Activated T-helper 17 cell treated with anti-CD3 and anti-CD28 coated beads, Interleukin-2, amount 50 U/mL, for 72 hours (primary cell): ENCODE results near the gene GPHA2. TPM values are rescaled to one million over a fixed set of nuclear protein-coding genes. Genes with fewer than 3 reads are reported as not detected.

Experiments
- ATAC-seq: fragments of 150-1000 bp; cut with Tn5 transposase; replicated peaks from 2 replicates; pipeline ENCODE4 v1.10.0; 2021; ENCODE audit warnings: mild to moderate bottlenecking, moderate library complexity
- H3K27ac Mint-ChIP-seq: one replicate; pipeline ENCODE4 v1.8.0; 2022; ENCODE audit warnings: mixed read lengths
- H3K27me3 Mint-ChIP-seq: one replicate; pipeline ENCODE4 v1.8.0; 2022; ENCODE audit warnings: mixed read lengths
- H3K36me3 Mint-ChIP-seq: one replicate; pipeline ENCODE4 v1.8.0; 2022; ENCODE audit warnings: low read depth, mild to moderate bottlenecking, mixed read lengths
- H3K4me1 Mint-ChIP-seq: one replicate; pipeline ENCODE4 v1.8.0; 2022; ENCODE audit warnings: mixed read lengths
- H3K4me3 Mint-ChIP-seq: one replicate; pipeline ENCODE4 v1.8.0; 2022; ENCODE audit warnings: mild to moderate bottlenecking, mixed read lengths
- H3K9me3 Mint-ChIP-seq: one replicate; pipeline ENCODE4 v1.8.0; 2022; ENCODE audit warnings: mixed read lengths
- total RNA-seq, 2 donors: library from RNA; stranded (reverse); gene quantifications; one replicate each; pipeline ENCODE4 v1.2.3, GENCODE V29; 2022

Gene GPHA2
- total RNA-seq, 2 donors from 2014 or later, result 0.43 TPM; not detected in 1

- no peak overlapping the region for H3K4me3 Mint-ChIP-seq
- peak overlapping the region; percentile 66 for H3K27ac Mint-ChIP-seq
Measured at GRCh38 chr11:64923151-64923661, 12.5 kb downstream of the GPHA2 start.

GRCh38 chr11:64921384-64921783 is 14.3 kb downstream of the GPHA2 start:
- no peaks in the 10 kb centered on the region for H3K27me3 Mint-ChIP-seq
- H3K9me3 Mint-ChIP-seq, result no peaks in the 10 kb centered on the region
- no peaks in the 10 kb centered on the region for H3K36me3 Mint-ChIP-seq
- peaks cover 9% of the 10 kb centered on the region for H3K4me1 Mint-ChIP-seq
- no peak for ATAC-seq
- no peak overlapping the region for H3K4me3 Mint-ChIP-seq
- no peak overlapping the region for H3K27ac Mint-ChIP-seq

More at GRCh38 chr11:64923151-64923661, 12.5 kb downstream of the GPHA2 start:
- Mint-ChIP-seq H3K27me3 (no peaks in the 10 kb centered on the region), H3K9me3 (no peaks in the 10 kb centered on the region), H3K36me3 (peaks cover 14% of the 10 kb centered on the region), H3K4me1 (no peaks in the 10 kb centered on the region)
- ATAC-seq, result no peak

- no peaks in the 10 kb centered on the region for H3K36me3 Mint-ChIP-seq
- H3K4me1 Mint-ChIP-seq, result peaks cover 16% of the 10 kb centered on the region
- no peak overlapping the region for H3K4me3 Mint-ChIP-seq
- H3K9me3 Mint-ChIP-seq, result no peaks in the 10 kb centered on the region
- H3K27ac Mint-ChIP-seq, result no peak overlapping the region
- no peak for ATAC-seq
- H3K27me3 Mint-ChIP-seq, result no peaks in the 10 kb centered on the region
Measured at GRCh38 chr11:64920124-64920523, 15.6 kb downstream of the GPHA2 start.

GRCh38 chr11:64919627-64920026 is 16.1 kb downstream of the GPHA2 start:
- Mint-ChIP-seq H3K4me3 (no peak overlapping the region), H3K27ac (no peak overlapping the region), H3K9me3 (no peaks in the 10 kb centered on the region), H3K36me3 (no peaks in the 10 kb centered on the region), H3K4me1 (peaks cover 16% of the 10 kb centered on the region), H3K27me3 (no peaks in the 10 kb centered on the region)
- ATAC-seq, result no peak

- no peaks in the 10 kb centered on the region for H3K9me3 Mint-ChIP-seq
- peak overlapping the region; percentile 97 for H3K27ac Mint-ChIP-seq
- H3K4me1 Mint-ChIP-seq, result peaks cover 16% of the 10 kb centered on the region
- H3K4me3 Mint-ChIP-seq, result peak overlapping the region; percentile 95
- no peaks in the 10 kb centered on the region for H3K27me3 Mint-ChIP-seq
- H3K36me3 Mint-ChIP-seq, result no peaks in the 10 kb centered on the region
- ATAC-seq, result no peak
Measured at GRCh38 chr11:64918017-64918416, 17.7 kb downstream of the GPHA2 start.

- Mint-ChIP-seq H3K9me3 (no peaks in the 10 kb centered on the region), H3K27ac (peak overlapping the region; percentile 97), H3K4me1 (peaks cover 16% of the 10 kb centered on the region), H3K27me3 (no peaks in the 10 kb centered on the region), H3K4me3 (peak overlapping the region; percentile 95), H3K36me3 (peaks cover 4% of the 10 kb centered on the region)
- ATAC-seq, result no peak
Measured at GRCh38 chr11:64917663-64917995, 18.1 kb downstream of the GPHA2 start.

GRCh38 chr11:64916775-64917662 is 18.7 kb downstream of the GPHA2 start, which contains the start of gene ATG2A:
Gene ATG2A, minus strand, starts transcription at chr11:64917209. Its CDS starts 74 bp downstream, at chr11:64917135.
- Mint-ChIP-seq H3K4me3 (peak within 1 kb of the TSS; percentile 95), H3K9me3 (no peaks in the 10 kb centered on the region), H3K4me1 (peaks cover 16% of the 10 kb centered on the region), H3K27me3 (no peaks in the 10 kb centered on the region), H3K36me3 (peaks cover 10% of the 10 kb centered on the region), H3K27ac (peak within 1 kb of the TSS; percentile 97)
- peak; percentile 97 for ATAC-seq

- H3K36me3 Mint-ChIP-seq, result peaks cover 18% of the 10 kb centered on the region
- H3K4me1 Mint-ChIP-seq, result peaks cover 16% of the 10 kb centered on the region
- H3K9me3 Mint-ChIP-seq, result no peaks in the 10 kb centered on the region
- H3K4me3 Mint-ChIP-seq, result peak overlapping the region; percentile 95
- ATAC-seq, result no peak
- H3K27me3 Mint-ChIP-seq, result no peaks in the 10 kb centered on the region
- peak overlapping the region; percentile 97 for H3K27ac Mint-ChIP-seq
Measured at GRCh38 chr11:64916040-64916774, 19.5 kb downstream of the GPHA2 start.

- ATAC-seq, result no peak
- Mint-ChIP-seq H3K4me1 (peaks cover 16% of the 10 kb centered on the region), H3K36me3 (peaks cover 24% of the 10 kb centered on the region), H3K27me3 (no peaks in the 10 kb centered on the region), H3K27ac (peak overlapping the region; percentile 97), H3K9me3 (no peaks in the 10 kb centered on the region), H3K4me3 (peak overlapping the region; percentile 95)
Measured at GRCh38 chr11:64915376-64915887, 20.3 kb downstream of the GPHA2 start.

- H3K27ac Mint-ChIP-seq, result no peak overlapping the region
- H3K4me3 Mint-ChIP-seq, result no peak overlapping the region
- no peaks in the 10 kb centered on the region for H3K27me3 Mint-ChIP-seq
- ATAC-seq, result no peak
- H3K4me1 Mint-ChIP-seq, result peaks cover 16% of the 10 kb centered on the region
- peaks cover 30% of the 10 kb centered on the region for H3K36me3 Mint-ChIP-seq
- H3K9me3 Mint-ChIP-seq, result no peaks in the 10 kb centered on the region
Measured at GRCh38 chr11:64914123-64914522, 21.6 kb downstream of the GPHA2 start.

GRCh38 chr11:64913171-64913727 is 22.4 kb downstream of the GPHA2 start:
- peaks cover 16% of the 10 kb centered on the region for H3K4me1 Mint-ChIP-seq
- H3K9me3 Mint-ChIP-seq, result no peaks in the 10 kb centered on the region
- ATAC-seq, result no peak
- peaks cover 39% of the 10 kb centered on the region for H3K36me3 Mint-ChIP-seq
- no peaks in the 10 kb centered on the region for H3K27me3 Mint-ChIP-seq
- no peak overlapping the region for H3K4me3 Mint-ChIP-seq
- no peak overlapping the region for H3K27ac Mint-ChIP-seq

- no peak overlapping the region for H3K4me3 Mint-ChIP-seq
- H3K36me3 Mint-ChIP-seq, result peaks cover 47% of the 10 kb centered on the region
- H3K27ac Mint-ChIP-seq, result no peak overlapping the region
- ATAC-seq, result no peak
- H3K27me3 Mint-ChIP-seq, result no peaks in the 10 kb centered on the region
- H3K4me1 Mint-ChIP-seq, result peaks cover 8% of the 10 kb centered on the region
- H3K9me3 Mint-ChIP-seq, result no peaks in the 10 kb centered on the region
Measured at GRCh38 chr11:64911689-64912088, 24.0 kb downstream of the GPHA2 start.

GRCh38 chr11:64911142-64911541 is 24.6 kb downstream of the GPHA2 start:
- no peaks in the 10 kb centered on the region for H3K27me3 Mint-ChIP-seq
- H3K9me3 Mint-ChIP-seq, result no peaks in the 10 kb centered on the region
- no peak overlapping the region for H3K4me3 Mint-ChIP-seq
- no peak for ATAC-seq
- H3K36me3 Mint-ChIP-seq, result peaks cover 47% of the 10 kb centered on the region
- H3K27ac Mint-ChIP-seq, result no peak overlapping the region
- peaks cover 5% of the 10 kb centered on the region for H3K4me1 Mint-ChIP-seq

- H3K4me1 Mint-ChIP-seq, result no peaks in the 10 kb centered on the region
- H3K9me3 Mint-ChIP-seq, result no peaks in the 10 kb centered on the region
- H3K36me3 Mint-ChIP-seq, result peaks cover 52% of the 10 kb centered on the region
- no peak overlapping the region for H3K27ac Mint-ChIP-seq
- no peaks in the 10 kb centered on the region for H3K27me3 Mint-ChIP-seq
- no peak overlapping the region for H3K4me3 Mint-ChIP-seq
- ATAC-seq, result no peak
Measured at GRCh38 chr11:64910451-64911093, 25.1 kb downstream of the GPHA2 start.
